Loucy (cell line): Measurements from ENCODE around the gene ZFY.
"Not testable (repeated sequence)": the region's sequence is repeated elsewhere in the genome, so short reads cannot be mapped to it uniquely, and the experiment has no call there.

Experiments
- CTCF ChIP-seq: fragments of 200-600 bp; sonication (generic); conservative IDR thresholded peaks from 2 replicates; pipeline ENCODE4 v1.5.1; 2014; ENCODE audit warnings: mild to moderate bottlenecking, antibody characterized with exemption, low read length
- EZH2phosphoT487 ChIP-seq: fragments of 200-600 bp; IDR thresholded peaks from 2 replicates; pipeline ENCODE4 v1.6.1; 2018; ENCODE audit warnings: antibody characterized with exemption, mild to moderate bottlenecking, moderate library complexity, borderline replicate concordance

GRCh38 chrY:2987178-2987577 lies 52.0 kb downstream of the ZFY start:
- TF ChIP-seq CTCF, EZH2phosphoT487: not testable (repeated sequence)
